CD4-positive, alpha-beta T cell treated with Interferon alpha-2 for 1 hour (primary cell): ENCODE results near the gene G3BP1.
"Not testable (repeated sequence)": the region's sequence is repeated elsewhere in the genome, so short reads cannot be mapped to it uniquely, and the experiment has no call there.

Experiments
- DNase-seq, 2 donors: peaks; one replicate each; pipeline ENCODE4 v3.0.0-alpha.2; 2020 to 2022

G3BP1 gene

DNA sequence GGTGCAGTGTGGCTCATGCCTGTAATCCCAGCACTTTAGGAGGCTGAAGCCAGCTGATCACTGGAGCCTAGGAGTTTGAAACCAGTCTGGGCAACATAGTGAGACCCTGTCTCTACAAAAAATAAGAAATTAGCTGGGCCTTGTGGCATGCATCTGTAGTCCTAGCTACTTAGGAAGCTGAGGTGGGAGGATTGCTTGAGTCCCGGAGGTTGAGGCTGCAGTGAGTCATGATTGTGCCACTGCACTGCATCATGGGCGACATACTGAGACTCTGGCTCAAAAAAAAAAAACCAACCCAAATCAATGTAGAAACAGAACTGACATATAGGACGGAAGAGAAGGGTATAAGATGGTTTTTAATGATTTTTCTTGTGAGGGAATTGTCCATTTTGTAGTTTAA lies 27.7 kb downstream of the G3BP1 start:
- DNase-seq = no peak

DNA sequence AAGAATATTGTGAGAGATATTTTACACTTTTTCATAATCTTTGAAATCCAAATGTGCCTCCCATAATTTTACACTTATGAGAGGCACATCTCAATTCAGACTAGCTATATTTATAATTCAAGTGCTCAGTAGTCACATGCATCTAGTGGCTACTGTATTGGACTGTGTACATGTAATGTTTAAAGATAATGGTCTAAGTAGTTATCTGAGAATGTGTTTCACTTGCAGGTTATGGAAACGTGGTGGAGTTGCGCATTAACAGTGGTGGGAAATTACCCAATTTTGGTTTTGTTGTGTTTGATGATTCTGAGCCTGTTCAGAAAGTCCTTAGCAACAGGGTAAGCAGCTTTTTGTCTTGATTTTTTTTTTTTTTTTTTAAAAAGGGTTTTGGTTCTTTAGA lies 28.8 kb downstream of the G3BP1 start:
- no peak for DNase-seq

DNA sequence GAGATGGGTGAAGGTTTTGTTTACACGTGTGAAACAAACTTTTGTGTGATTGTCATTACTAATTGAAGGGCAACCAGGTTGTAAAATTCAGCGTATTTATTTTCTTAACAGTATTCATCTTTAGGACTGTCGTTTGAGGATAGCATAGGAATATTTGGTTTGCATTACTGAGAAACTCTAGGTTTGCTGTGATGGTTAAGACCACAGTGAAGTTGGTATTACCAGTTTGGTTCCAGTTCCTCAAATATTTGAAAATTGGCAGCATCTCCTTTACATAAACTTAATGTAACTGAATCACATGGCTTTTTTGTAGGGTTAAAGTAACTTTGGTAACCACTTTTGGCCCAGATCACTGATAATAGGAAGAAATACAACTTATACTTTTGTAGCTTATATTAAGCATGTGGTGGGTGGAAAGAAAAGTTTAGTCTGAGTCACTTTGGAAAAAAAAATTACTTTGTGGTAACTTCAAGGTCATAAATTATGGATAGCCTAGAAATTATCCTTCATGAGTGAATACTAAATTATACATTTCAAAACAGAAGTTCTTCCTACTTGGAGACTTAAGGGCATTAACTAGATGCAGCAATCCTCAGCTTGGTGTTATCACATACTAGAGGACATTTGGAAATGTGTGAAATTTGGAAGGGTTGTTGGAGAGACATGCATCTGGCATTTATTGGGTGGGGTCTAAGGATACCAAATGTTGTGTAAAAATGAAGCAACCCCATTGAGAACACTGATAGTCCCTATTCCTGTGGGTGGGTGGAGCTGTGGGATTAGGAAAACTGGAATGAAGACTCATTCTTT lies 33.9 kb downstream of the G3BP1 start:
- DNase-seq = no peak

DNA sequence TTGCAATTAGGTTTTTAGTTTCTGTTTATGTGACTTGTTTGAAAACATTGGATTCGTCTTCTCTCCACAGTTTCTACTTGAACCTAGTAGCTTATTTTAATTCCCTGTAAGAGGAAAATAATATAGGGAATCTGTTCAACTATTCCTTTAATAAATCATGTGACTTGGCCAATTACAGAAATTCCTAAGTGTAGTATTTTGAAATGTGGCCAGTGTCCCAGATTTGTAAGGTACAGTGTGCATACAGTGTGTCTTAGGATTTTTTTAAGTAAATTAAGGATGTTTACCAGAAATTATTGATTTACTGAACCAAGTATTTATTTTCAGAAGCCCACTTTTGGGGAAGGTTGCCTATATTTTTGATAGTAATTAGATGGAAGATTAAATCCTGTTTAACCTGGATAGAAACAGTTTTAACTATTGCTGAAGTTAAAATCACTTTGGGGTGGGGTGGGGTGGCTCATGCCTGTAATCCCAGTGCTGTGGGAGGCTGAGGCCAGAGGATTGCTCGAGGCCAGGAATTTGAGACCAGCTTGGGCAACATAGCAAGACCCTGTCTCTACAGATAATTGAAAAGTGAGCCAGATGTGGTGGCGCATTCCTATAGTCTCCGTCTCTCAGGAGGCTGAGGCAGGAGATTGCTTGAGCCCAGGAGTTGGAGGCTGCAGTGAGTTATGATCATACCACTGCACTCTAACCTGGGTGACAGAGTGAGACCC lies 36.9 kb downstream of the G3BP1 start:
- no peak for DNase-seq

DNA sequence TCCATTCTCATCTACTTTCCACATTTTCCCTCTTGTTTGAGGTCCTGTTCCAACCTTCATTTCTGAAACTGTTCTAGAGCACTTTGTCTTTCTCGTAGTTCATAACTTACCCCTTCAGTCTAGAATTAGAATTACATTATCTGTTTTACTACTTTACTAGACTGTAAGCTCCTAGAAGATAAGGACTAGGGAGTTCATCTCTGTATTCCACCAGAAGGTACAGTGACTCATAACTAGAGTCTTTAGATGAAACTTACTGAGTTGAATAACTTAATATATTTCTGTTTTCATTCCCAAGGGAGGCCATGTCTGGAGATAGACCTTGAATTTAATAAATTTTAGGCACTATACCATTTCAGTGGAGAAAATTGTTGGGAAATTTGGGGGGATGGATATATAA lies 38.7 kb downstream of the G3BP1 start:
- DNase-seq = no peak

DNA sequence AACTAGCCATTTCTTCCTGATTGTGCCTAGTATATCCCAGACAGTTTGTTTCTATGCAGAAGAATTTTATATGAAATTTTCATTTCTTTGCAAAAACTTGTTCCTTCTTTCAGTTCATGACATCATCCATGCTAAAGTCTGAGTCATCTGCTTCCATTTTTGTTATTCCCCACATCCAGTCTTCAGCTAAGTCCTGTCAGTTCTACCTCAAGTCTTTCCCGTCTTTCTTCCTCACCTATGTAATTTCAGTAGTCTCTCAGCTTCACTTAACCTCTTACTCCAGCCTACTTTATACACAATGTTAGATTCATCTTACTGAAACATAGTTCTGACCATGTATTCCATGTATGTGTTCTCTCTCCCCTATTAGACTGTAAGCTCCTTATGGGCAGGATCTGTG lies 39.1 kb downstream of the G3BP1 start:
- no peak for DNase-seq

DNA sequence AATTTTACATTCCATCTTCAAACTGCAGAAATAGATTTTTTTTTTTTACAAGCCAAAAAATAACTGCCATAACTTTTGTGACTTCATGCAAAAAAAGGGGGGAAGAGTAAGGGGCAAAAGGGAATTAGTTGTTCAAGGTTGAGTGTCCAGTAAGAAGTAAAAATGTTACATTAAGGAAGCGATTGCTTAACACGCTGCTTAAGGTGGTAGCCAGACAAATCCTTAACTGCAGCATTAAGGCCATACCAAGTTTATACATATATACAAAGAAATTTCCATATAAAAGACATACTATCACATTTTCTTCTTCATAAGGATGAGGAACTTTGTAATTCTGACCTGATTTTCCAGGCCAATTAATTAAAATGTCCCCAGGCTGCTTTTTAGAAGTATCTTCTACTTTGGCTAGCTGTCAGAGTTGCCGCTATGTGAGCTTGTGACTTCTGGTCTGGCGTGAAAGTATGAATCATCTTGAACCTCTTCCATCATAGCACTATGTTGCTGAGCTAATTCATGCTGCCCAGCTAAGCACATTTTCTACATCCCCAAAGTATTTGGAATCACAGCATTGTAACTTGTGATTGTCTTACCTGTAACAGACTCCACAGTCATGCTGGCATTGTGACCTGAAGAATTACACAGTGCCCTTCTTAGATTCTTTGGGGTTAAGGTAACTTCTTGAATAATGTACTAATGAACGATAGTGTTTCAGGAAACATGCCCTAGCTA lies 40.0 kb downstream of the G3BP1 start:
- no peak for DNase-seq

DNA sequence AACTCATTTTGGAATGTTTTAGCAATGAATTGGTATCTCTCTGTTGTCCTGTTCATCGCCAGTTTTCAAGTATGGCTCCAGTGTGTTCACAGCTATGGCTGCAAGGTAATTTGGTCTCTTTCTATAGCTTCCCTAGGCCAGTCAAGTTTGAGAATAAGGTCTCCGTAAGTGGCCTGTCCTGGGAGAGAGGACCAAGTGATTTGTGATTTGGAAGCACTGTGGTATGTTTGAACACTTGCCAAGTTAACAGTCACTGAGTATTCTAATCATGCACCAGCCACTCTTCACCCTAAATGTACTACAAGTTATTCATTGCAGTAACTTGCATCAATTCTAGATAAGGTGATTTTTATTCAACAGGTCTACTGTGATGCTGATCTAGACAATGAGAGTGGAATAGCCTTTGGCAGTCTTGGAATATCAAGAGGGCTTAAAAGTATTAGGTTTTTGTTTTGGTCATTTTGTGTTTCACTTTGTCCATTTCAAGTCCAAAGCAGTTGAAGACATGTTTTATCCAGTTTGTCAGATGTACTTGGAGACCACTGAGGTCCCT lies 41.1 kb downstream of the G3BP1 start:
- DNase-seq = no peak

DNA sequence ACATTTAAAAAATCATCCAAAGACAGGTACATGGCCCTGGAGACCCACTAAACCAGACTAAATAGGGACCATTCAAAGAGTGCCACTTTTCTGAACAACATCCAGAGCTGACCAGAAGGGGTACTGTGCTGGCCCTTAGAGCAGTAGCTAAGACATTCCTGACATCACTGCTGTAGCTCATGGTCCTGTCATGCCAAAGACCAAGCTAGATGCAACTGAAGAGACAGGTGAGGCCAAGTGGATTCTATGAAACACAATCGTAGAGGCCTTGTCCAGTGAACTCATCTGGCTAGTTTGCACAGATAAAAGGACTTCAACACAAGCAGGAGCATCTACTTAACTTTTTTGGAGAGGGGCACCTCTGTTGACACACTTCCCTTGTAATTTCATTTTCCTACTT lies 43.3 kb downstream of the G3BP1 start:
- DNase-seq = no peak

DNA sequence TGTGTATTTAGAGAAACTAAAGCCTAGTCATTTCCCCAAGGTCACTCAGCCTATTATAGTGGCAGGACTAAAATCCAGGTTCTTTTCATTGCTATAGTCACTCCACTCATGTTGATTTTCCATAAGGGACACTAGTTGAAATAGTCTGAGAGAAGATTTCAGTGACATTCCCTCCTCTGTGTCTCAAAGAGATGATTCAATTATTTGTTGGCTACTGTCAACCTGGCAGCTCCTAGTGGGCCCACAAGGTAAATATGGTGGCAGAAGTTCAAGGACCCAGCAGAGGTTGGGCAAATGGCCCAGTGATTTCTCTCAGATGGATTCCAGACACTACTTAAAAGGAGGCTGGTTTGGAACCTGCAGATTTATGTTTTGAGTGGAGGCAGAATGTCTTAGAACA lies 48.1 kb downstream of the G3BP1 start:
- DNase-seq = no peak

DNA sequence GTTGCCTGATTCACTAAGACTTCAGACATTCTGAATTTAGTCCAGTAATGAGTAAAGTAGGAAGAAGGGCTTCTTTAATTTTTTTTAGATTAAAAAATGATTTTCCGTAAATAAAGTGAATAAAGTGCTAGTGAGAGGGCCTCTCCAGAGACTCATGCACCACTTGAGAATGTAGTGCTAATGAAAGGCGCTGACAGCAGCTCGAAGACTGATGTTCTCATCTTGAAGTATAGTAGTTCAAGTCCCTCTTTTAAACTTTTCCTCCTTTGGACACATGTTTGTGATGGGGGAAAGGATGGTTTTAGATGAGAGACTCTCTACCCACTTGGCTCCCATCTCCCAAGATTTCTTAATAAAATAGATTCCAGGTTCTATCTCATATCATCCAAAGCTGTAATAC lies 48.5 kb downstream of the G3BP1 start:
- no peak for DNase-seq

DNA sequence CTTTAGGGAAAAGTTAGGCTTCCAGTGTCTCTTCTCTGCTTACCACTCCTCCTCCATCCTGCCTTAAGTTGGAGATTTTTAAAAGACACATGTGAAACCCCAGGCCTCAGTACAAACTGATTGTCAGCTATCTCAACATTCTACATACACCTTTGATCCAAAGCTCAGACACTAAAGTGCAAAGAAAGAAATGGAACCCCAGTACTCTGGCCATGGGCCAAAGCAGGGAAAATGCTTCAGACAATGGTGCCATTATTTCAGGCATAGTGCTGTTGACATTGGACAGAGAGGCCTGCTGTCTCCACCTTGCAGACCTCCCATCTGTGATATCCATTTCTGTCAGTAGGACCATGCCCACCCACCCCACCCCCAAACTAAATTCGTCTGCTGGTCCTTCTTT lies 49.1 kb downstream of the G3BP1 start:
- DNase-seq = no peak

DNA sequence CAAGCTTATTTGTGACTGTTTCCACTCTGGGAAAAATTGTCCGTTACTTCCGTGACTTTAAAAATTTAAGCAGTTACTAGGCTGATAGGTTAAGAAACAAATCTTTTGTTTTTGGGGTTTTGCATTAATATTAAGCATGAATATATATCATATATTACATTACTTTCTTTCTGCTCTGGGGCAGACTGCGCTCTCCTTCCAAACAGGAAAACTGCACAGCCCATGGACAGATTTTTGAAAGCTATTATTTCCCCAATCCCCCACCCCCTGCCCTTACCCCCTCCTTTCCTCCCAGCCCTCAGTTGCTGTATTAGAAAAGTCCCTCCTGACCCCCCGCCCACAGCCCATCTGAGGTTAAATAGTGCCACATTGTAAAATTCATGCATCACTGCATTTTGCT lies 50.4 kb downstream of the G3BP1 start:
- no peak for DNase-seq

DNA sequence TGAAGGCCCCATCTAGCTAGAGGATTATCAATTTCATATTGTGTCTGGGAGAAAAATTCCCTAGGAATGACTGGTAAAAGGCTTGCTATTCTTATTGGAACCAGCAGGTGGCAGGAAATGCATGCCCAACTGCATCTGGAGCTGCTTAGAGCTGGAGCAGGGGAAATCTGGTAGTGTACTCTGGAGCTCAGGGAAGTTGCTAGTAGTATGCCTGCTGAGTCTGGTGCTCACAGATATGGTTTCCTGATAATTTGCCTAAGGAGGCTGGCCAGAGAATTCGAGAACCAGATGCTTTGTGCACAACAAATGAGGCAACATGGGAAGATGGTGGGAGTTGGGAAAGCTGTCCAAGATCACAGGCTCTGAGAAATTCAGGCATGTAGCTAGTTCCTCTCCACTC lies 53.7 kb downstream of the G3BP1 start:
- peak; percentile 2 to 61 for DNase-seq

DNA sequence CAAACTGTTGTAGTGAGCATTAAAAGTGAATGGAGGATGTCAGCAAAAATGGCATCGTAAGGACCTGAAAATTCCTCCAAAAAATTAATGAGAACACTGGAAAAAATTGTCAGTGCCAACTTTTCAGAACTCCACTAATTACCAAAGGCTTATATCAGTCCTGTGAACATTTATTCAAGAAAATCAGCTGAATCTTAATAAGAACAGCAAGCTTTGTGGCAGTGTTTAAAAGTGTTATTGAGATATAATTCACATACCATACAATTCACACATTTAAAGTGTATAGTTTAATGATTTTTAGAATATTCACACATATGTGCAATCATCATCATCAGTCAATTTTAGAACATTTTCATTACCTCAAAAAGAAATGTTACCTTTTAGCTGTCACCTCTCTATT lies 57.6 kb downstream of the G3BP1 start:
- DNase-seq = no peak

DNA sequence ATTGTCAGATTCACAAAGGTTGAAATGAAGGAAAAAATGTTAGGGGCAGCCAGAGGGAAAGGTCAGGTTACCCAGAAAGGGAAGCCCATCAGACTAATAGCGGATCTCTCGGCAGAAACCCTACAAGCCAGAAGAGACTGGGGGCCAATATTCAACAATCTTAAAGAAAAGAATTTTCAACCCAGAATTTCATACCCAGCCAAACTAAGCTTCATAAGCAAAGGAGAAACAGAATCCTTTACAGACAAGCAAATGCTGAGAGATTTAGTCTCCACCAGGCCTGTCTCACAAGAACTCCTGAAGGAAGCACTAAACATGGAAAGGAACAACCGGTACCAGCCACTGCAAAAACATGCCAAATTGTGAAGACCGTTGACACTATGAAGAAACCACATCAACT lies 61.1 kb downstream of the G3BP1 start:
- not testable (repeated sequence) for DNase-seq

DNA sequence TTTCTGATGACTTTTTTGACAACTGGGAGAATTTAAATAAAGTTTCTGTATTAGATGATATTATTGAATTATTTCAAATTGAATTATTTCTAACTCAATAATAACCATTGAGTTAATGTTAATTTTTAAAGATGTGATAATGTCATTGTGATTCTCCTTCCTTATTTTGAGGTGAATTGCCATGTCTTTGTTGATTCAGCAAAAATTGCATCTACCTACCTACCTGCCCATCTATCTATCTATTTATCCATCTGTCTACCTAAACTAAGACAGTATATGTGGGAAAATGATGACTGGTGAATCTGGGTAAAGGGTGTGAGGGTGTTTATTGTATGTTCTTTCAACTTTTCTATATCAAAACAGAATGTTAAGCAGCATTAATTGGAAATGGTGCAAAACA lies 75.0 kb downstream of the G3BP1 start:
- no peak for DNase-seq

DNA sequence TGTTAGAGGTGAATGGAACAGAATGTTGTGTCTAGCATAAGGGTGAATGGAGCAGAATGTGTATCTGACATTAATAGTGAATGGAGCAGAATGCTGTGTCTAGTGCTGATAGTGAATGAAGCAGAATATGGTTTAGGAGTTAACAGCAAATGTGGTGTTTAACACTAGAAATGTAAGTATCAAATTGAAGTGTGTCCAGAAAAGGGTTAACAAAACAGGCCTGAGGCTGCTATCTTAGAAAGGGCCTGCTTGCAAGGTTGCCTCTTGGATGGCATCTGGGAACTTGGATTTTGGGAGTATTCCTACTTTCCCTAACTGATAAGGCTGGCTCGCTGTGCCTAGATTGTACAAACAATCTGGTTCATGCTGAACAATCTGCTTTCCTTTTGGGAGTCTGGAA lies 76.1 kb downstream of the G3BP1 start:
- no peak for DNase-seq

DNA sequence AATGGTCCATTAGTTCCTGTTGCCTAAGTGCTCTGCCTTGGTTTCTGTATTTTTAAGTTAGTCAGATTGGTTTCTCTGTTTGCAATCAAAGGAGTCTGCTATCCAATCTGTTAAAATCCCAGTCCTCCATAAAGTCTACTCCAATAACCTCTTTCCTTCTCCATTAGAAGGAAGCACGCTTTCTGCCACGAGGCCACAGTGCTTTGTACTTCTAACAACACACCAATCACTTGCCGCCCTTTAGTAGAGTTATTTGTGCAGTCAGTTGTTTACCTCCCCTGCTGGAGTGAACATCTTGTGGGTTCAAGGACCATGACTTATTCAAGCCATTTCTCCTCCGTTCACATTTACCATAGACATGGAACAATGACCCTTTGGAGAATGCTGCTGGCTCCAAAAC lies 83.9 kb downstream of the G3BP1 start:
- DNase-seq = no peak

DNA sequence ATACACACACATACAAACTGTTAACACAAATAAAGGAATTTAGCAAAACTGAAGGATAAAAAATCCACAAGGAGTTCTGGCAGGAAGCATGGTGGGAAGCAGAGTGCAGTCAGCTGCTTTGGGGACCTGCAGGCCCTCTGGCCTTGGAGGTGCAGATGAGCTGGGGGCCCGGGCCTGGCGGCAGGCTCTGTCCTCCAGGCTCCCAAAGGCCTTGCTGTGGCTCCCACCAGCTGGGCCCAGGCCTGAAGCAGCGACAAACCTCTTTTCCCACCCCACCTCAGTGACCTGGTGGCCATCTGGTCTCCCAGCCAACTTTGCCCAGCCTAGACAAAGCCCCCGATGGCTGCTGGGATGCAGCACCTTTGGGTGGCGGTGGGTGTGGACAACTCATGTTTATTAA lies 85.1 kb downstream of the G3BP1 start:
- no peak for DNase-seq

DNA sequence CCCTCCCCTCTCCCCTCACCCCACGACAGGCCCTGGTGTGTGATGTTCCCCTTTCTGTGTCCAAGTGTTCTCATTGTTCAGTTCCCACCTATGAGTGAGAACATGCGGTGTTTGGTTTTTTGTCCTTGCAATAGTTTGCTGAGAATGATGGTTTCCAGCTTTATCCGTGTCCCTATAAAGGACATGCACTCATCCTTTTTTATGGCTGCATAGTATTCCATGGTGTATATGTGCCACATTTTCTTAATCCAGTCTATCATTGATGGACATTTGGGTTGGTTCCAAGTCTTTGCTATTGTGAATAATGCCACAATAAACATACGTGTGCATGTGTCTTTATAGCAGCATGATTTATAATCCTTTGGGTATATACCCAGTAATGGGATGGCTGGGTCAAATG lies 89.1 kb downstream of the G3BP1 start:
- DNase-seq = not testable (repeated sequence)
